GM12872 (cell line): ENCODE data around the gene STMN3.
A peak's percentile ranks its signal among the peaks of the same experiment; 100 is the strongest.

ENCODE experiments used
- TF ChIP-seq, protein P1 (sequence below): IDR thresholded peaks from 3 replicates; pipeline ENCODE4 v1.5.1; 2011; ENCODE audit warnings: low read depth, mild to moderate bottlenecking, low read length, moderate library complexity; ENCODE audit not compliant: insufficient read depth

Gene STMN3

DNA sequence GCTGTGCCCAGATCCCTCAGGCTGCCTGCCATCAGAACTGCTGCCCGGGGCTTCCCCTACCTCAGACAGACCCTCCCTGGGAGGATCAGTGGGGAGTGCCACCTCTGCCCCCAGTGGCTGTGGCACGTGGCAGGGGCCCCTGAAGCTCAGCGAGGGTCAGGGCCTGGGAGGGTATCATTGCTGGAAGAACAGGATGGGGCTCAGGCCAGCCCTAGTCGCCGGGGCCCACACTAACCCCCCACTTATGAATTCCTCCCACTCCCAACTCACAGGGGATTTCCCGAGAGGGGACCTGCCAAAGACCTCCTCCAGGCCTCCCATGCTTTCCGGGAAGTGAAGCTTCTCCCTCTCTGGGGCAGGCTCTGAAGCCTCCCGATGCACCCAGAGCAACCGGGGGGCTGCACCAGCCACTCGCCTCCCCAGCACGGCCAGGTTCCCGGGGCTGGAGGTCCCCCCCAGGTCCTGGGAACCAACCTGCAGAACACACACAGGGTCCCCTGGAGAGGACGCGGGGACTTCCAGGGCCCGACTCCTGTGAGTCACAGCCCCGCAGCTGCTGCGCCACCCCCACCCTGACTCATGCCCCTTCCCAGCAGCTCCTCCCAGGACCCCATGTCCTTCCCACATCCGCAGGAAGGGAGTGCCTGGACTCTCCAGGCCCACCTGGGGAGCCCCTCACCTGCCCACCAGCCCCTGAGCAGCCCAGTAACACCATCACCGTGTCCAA, 45.7 kb upstream of the STMN3 start:
- TF ChIP-seq, protein P1, sequence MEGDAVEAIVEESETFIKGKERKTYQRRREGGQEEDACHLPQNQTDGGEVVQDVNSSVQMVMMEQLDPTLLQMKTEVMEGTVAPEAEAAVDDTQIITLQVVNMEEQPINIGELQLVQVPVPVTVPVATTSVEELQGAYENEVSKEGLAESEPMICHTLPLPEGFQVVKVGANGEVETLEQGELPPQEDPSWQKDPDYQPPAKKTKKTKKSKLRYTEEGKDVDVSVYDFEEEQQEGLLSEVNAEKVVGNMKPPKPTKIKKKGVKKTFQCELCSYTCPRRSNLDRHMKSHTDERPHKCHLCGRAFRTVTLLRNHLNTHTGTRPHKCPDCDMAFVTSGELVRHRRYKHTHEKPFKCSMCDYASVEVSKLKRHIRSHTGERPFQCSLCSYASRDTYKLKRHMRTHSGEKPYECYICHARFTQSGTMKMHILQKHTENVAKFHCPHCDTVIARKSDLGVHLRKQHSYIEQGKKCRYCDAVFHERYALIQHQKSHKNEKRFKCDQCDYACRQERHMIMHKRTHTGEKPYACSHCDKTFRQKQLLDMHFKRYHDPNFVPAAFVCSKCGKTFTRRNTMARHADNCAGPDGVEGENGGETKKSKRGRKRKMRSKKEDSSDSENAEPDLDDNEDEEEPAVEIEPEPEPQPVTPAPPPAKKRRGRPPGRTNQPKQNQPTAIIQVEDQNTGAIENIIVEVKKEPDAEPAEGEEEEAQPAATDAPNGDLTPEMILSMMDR, result 0 out of 3 replicates have a peak, but pooled peaks have one; percentile 3

DNA sequence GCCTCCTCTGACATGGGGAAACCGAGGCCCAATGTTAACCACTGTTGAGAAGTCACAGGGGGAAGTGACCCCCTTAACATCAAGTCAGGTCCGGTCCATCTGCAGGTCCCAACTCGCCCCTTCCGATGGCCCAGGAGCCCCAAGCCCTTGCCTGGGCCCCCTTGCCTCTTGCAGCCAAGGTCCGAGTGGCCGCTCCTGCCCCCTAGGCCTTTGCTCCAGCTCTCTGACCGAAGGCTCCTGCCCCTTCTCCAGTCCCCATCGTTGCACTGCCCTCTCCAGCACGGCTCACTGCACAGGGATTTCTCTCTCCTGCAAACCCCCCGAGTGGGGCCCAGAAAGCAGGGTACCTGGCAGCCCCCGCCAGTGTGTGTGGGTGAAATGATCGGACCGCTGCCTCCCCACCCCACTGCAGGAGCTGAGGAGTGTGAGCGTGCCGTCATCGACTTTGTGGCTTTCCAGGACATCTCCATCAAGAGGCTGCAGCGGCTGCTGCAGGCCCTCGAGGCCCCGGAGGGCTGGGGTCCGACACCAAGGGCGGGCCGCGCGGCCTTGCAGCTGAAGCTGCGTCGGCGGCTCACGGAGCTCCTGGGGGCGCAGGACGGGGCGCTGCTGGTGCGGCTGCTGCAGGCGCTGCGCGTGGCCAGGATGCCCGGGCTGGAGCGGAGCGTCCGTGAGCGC, 44.8 kb upstream of the STMN3 start:
- TF ChIP-seq, protein P1, result no peak

DNA sequence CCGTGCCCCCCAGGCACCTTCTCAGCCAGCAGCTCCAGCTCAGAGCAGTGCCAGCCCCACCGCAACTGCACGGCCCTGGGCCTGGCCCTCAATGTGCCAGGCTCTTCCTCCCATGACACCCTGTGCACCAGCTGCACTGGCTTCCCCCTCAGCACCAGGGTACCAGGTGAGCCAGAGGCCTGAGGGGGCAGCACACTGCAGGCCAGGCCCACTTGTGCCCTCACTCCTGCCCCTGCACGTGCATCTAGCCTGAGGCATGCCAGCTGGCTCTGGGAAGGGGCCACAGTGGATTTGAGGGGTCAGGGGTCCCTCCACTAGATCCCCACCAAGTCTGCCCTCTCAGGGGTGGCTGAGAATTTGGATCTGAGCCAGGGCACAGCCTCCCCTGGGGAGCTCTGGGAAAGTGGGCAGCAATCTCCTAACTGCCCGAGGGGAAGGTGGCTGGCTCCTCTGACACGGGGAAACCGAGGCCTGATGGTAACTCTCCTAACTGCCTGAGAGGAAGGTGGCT, 44.2 kb upstream of the STMN3 start:
- TF ChIP-seq, protein P1, result no peak

DNA sequence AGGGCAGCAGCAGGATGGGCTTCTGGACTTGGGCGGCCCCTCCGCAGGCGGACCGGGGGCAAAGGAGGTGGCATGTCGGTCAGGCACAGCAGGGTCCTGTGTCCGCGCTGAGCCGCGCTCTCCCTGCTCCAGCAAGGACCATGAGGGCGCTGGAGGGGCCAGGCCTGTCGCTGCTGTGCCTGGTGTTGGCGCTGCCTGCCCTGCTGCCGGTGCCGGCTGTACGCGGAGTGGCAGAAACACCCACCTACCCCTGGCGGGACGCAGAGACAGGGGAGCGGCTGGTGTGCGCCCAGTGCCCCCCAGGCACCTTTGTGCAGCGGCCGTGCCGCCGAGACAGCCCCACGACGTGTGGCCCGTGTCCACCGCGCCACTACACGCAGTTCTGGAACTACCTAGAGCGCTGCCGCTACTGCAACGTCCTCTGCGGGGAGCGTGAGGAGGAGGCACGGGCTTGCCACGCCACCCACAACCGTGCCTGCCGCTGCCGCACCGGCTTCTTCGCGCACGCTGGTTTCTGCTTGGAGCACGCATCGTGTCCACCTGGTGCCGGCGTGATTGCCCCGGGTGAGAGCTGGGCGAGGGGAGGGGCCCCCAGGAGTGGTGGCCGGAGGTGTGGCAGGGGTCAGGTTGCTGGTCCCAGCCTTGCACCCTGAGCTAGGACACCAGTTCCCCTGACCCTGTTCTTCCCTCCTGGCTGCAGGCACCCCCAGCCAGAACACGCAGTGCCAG, 43.6 kb upstream of the STMN3 start, which contains the start of gene TNFRSF6B:
Gene TNFRSF6B (plus strand): TSS at position 25 of the 729 bp plus-strand sequence. CDS start 116 bp downstream, at position 141.
- TF ChIP-seq, protein P1, result no peak

DNA sequence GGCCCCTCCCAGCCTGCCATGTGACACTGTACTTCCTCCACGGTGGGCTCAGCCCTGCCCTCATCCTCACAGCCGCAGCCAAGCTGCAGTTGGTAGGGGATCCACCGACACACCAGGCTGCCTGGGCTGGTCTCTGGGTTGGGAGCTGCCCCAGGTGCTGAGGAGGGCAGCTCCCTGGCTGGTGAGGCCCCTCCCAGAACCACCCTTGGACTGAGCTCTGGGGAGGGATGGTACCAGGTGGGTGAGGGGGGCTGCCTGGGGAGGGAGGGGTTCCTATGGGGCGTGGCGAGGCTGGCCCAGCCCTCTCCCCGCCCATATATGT, 43.0 kb upstream of the STMN3 start:
- TF ChIP-seq, protein P1, result no peak

DNA sequence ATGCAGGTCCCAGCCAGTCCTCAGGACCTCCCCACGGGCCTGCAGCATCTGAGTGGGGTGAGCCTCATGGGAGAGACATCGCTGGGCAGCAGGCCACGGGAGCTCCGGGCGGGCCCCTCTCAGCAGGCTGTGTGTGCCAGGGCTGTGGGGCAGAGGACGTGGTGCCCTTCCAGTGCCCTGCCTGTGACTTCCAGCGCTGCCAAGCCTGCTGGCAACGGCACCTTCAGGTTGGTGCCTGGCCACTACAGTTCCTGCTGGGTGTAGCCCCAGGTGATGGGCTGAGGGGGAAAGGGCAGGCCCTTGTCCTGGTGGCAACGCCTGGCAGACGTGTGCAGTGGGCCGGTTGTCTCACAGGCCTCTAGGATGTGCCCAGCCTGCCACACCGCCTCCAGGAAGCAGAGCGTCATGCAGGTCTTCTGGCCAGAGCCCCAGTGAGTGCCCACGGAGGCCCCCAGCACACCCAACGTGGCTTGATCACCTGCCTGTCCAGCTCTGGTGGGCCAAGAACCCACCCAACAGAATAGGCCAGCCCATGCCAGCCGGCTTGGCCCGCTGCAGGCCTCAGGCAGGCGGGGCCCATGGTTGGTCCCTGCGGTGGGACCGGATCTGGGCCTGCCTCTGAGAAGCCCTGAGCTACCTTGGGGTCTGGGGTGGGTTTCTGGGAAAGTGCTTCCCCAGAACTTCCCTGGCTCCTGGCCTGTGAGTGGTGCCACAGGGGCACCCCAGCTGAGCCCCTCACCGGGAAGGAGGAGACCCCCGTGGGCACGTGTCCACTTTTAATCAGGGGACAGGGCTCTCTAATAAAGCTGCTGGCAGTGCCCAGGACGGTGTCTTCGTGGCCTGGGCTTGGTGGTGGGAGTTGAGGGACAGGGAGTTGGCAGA, 42.4 kb upstream of the STMN3 start:
- TF ChIP-seq, protein P1, result no peak
